DOHH2 (cell line): Measurements from ENCODE around the gene FBXO48.

Experiments
- H3F3A ChIP-seq: fragments of 200-600 bp; sonication (generic), shearing (Covaris generic); 2 replicates; pipeline ENCODE4 v1.6.0; 2016; ENCODE audit warnings: antibody characterized with exemption, mild to moderate bottlenecking; ENCODE audit not compliant: control insufficient read depth, insufficient read depth
- H3K27ac ChIP-seq: fragments of 200-600 bp; sonication (generic); 2 replicates; pipeline ENCODE4 v1.5.1; 2014; ENCODE audit warnings: low read depth, mild to moderate bottlenecking, low read length, moderate library complexity
- H3K27me3 ChIP-seq: fragments of 200-600 bp; sonication (generic); 2 replicates; pipeline ENCODE4 v1.6.1; 2014; ENCODE audit warnings: mild to moderate bottlenecking, low read length, mixed read lengths; ENCODE audit not compliant: control insufficient read depth
- H3K36me3 ChIP-seq: fragments of 200-600 bp; sonication (generic); 2 replicates; pipeline ENCODE4 v1.6.1; 2014; ENCODE audit warnings: mild to moderate bottlenecking, low read length, moderate library complexity, mixed read lengths; ENCODE audit not compliant: control insufficient read depth
- H3K4me1 ChIP-seq: fragments of 200-600 bp; sonication (generic); 2 replicates; pipeline ENCODE4 v1.6.1; 2014; ENCODE audit warnings: mild to moderate bottlenecking, low read length, mixed read lengths; ENCODE audit not compliant: control insufficient read depth
- H3K4me2 ChIP-seq: fragments of 200-600 bp; sonication (generic); 2 replicates; pipeline ENCODE4 v1.6.0; 2014; ENCODE audit warnings: mild to moderate bottlenecking, low read length, moderate library complexity
- H3K4me3 ChIP-seq: fragments of 200-600 bp; sonication (generic); 2 replicates; pipeline ENCODE4 v1.5.1; 2014; ENCODE audit warnings: mild to moderate bottlenecking, low read length, mixed read lengths
- H3K79me2 ChIP-seq: fragments of 200-600 bp; sonication (generic); 2 replicates; pipeline ENCODE4 v1.6.1; 2014; ENCODE audit warnings: mild to moderate bottlenecking, low read length, mixed read lengths; ENCODE audit not compliant: control insufficient read depth
- H3K9me2 ChIP-seq: fragments of 200-600 bp; sonication (generic); replicated peaks from 2 replicates; pipeline ENCODE4 v1.6.1; 2014; ENCODE audit warnings: mild to moderate bottlenecking, low read length, mixed read lengths; ENCODE audit not compliant: control insufficient read depth
- H3K9me3 ChIP-seq: fragments of 200-600 bp; sonication (generic); 2 replicates; pipeline ENCODE4 v1.6.1; 2014; ENCODE audit warnings: antibody characterized with exemption, low read length, mixed read lengths; ENCODE audit not compliant: control insufficient read depth, insufficient read depth
- H4K20me1 ChIP-seq: fragments of 200-600 bp; sonication (generic); 2 replicates; pipeline ENCODE4 v1.6.0; 2014; ENCODE audit warnings: low read depth, mild to moderate bottlenecking, antibody characterized with exemption, low read length, moderate library complexity; ENCODE audit not compliant: control insufficient read depth, insufficient read depth
- CTCF ChIP-seq: fragments of 200-600 bp; sonication (generic); IDR thresholded peaks from one replicate; pipeline ENCODE4 v1.5.1; 2014; ENCODE audit warnings: antibody characterized with exemption, mild to moderate bottlenecking, low read depth, low read length; ENCODE audit not compliant: poor library complexity, severe bottlenecking
- EZH2phosphoT487 ChIP-seq: fragments of 200-600 bp; sonication (generic); IDR thresholded peaks from 2 replicates; pipeline ENCODE4 v1.6.1; 2017; ENCODE audit warnings: borderline replicate concordance, mild to moderate bottlenecking, antibody characterized with exemption, low read length, moderate library complexity, mixed read lengths

FBXO48 gene

GRCh38 chr2:68434981-68435380 is 32.1 kb downstream of the FBXO48 start:
- H4K20me1 ChIP-seq, result no peaks in the 10 kb centered on the region
- H3K79me2 ChIP-seq, result no peaks in the 10 kb centered on the region
- peaks cover 14% of the 10 kb centered on the region for H3F3A ChIP-seq
- no peaks in the 10 kb centered on the region for H3K9me2 ChIP-seq
- no peak for TF ChIP-seq CTCF
- no peak for TF ChIP-seq EZH2phosphoT487
- H3K27me3 ChIP-seq, result no peaks in the 10 kb centered on the region
- no peak overlapping the region for H3K4me3 ChIP-seq
- H3K4me2 ChIP-seq, result peak overlapping the region; percentile 49; the same call in 1 of the 2 replicates
- H3K4me1 ChIP-seq, result peaks cover 52% of the 10 kb centered on the region
- H3K27ac ChIP-seq, result peak overlapping the region; percentile 40; the same call in 1 of the 2 replicates
- no peaks in the 10 kb centered on the region for H3K36me3 ChIP-seq
- H3K9me3 ChIP-seq, result peaks cover 11% of the 10 kb centered on the region; the same call in 1 of the 2 replicates

GRCh38 chr2:68432696-68433658 is 34.1 kb downstream of the FBXO48 start:
- no peak for TF ChIP-seq EZH2phosphoT487
- no peak for TF ChIP-seq CTCF
- Histone ChIP-seq H3F3A (no peaks in the 10 kb centered on the region; the same call in 1 of the 2 replicates), H3K36me3 (no peaks in the 10 kb centered on the region), H4K20me1 (no peaks in the 10 kb centered on the region), H3K4me3 (no peak overlapping the region), H3K27ac (no peak overlapping the region), H3K4me2 (no peak overlapping the region), H3K79me2 (no peaks in the 10 kb centered on the region), H3K27me3 (no peaks in the 10 kb centered on the region), H3K4me1 (peaks cover 41% of the 10 kb centered on the region), H3K9me2 (no peaks in the 10 kb centered on the region), H3K9me3 (peaks cover 11% of the 10 kb centered on the region; the same call in 1 of the 2 replicates)

GRCh38 chr2:68431316-68431972 is 35.6 kb downstream of the FBXO48 start:
- no peaks in the 10 kb centered on the region for H3K9me2 ChIP-seq
- H3K4me1 ChIP-seq, result peaks cover 42% of the 10 kb centered on the region
- no peak overlapping the region for H3K4me3 ChIP-seq
- no peak overlapping the region for H3K4me2 ChIP-seq
- no peaks in the 10 kb centered on the region; the same call in 1 of the 2 replicates for H3F3A ChIP-seq
- H4K20me1 ChIP-seq, result no peaks in the 10 kb centered on the region
- H3K9me3 ChIP-seq, result peaks cover 11% of the 10 kb centered on the region; the same call in 1 of the 2 replicates
- H3K79me2 ChIP-seq, result no peaks in the 10 kb centered on the region
- TF ChIP-seq EZH2phosphoT487 (no peak), CTCF (no peak)
- no peak overlapping the region for H3K27ac ChIP-seq
- no peaks in the 10 kb centered on the region for H3K27me3 ChIP-seq
- H3K36me3 ChIP-seq, result no peaks in the 10 kb centered on the region
